ENCODE data around the gene MEIOB. TPM values are rescaled to one million over a fixed set of nuclear protein-coding genes. Genes with fewer than 3 reads are reported as not detected.

Gene MEIOB
- polyA plus RNA-seq, 1 donor (not counting 4 experiments of a cell fraction or from before 2014, with no cell fraction given): not detected

DNA sequence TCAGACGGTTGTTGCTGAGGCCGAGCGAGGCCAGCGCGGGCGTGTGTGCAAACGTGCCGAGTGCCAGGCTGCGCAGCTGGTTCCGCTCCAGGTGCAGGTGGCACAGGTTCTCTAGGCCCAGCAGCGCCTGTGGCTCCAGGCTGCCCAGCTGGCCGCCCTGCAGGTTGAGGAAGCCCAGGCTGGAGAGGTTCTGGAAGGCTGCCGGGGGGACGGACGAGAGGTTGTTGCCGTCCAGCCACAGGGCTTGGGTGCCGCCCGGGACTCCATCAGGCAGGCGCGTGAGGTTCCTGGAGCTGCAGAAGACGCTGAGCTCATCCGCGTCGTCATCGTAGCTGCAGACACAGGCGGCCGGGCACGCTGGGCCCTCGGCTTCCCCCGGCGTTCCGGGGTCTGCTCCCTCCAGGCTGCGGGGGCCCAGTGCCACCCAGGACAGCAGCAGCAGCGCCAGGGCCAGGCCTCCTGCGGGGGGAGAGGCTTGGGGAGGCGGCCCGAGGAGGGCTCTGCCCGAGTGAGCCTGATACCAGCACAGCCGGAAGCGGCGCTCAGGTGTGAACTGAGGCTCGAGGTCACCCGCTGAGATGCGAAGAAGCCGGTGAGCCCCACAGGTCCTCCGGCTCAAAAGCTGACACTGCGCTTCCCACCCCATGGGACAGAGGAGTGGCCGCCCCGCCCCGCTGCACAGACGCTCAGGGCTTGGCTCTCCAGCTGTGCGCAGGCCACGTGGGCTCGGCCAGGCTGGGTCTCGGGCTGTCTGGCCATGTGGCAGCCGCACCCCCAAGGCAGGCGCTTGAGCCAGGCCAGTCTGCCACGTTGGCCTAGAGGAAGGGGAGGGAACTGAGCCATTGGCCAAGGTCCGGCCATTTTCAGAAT, 79.8 kb downstream of the MEIOB start:
- H3K9me1 ChIP-seq (ENCODE audit: control insufficient read depth, extremely low read depth, insufficient read depth, low read length): no peaks in the 10 kb centered on the region
- H3K9me3 ChIP-seq (ENCODE audit: control insufficient read depth, low read depth, low read length): no peaks in the 10 kb centered on the region
- H3K9ac ChIP-seq (ENCODE audit: control insufficient read depth, extremely low read depth, insufficient read depth, low read length): no peak overlapping the region
- FAIRE-seq (no peak), DNase-seq (ENCODE audit: low read depth, low spot score) (no peak)
- TF ChIP-seq EZH2 (IDR thresholded peaks at IDR 0.05; ENCODE audit: low read length): no peak
- TF ChIP-seq, protein P1, sequence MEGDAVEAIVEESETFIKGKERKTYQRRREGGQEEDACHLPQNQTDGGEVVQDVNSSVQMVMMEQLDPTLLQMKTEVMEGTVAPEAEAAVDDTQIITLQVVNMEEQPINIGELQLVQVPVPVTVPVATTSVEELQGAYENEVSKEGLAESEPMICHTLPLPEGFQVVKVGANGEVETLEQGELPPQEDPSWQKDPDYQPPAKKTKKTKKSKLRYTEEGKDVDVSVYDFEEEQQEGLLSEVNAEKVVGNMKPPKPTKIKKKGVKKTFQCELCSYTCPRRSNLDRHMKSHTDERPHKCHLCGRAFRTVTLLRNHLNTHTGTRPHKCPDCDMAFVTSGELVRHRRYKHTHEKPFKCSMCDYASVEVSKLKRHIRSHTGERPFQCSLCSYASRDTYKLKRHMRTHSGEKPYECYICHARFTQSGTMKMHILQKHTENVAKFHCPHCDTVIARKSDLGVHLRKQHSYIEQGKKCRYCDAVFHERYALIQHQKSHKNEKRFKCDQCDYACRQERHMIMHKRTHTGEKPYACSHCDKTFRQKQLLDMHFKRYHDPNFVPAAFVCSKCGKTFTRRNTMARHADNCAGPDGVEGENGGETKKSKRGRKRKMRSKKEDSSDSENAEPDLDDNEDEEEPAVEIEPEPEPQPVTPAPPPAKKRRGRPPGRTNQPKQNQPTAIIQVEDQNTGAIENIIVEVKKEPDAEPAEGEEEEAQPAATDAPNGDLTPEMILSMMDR (optimal IDR thresholded peaks at IDR 0.05 in 1 of 3, IDR thresholded peaks at IDR 0.05 in 1 of 3, conservative IDR thresholded peaks at IDR 0.05 in 1 of 3; ENCODE audit: extremely low read depth in 1 of 3, insufficient read depth in 2 of 3, low read length in 3 of 3): no peak
- H3K4me2 ChIP-seq (ENCODE audit: control insufficient read depth, extremely low read depth, insufficient read depth, low read depth, low read length): no peak overlapping the region
- dilution Hi-C loops (cut with MboI; ENCODE audit: extremely low pct_ligation_motif_present, low sequenced_read_pairs): no loop called here
- H2AFZ ChIP-seq (ENCODE audit: control insufficient read depth, low read length): no peak overlapping the region
- H3K36me3 ChIP-seq (ENCODE audit: control insufficient read depth in 2 of 2, extremely low read depth in 1 of 2, insufficient read depth in 2 of 2, low read length in 2 of 2): peaks cover 0 to 8% of the 10 kb centered on the region in 2 experiments
- peaks cover 3% of the 10 kb centered on the region for H4K20me1 ChIP-seq (ENCODE audit: control insufficient read depth, extremely low read depth, insufficient read depth, low read length)
- H3K27me3 ChIP-seq (ENCODE audit: control insufficient read depth, extremely low read depth, insufficient read depth, low read length): no peaks in the 10 kb centered on the region
- no peak overlapping the region for H3K4me3 ChIP-seq (ENCODE audit: control insufficient read depth in 2 of 3, extremely low read depth in 1 of 3, insufficient read depth in 2 of 3, low read depth in 1 of 3, low read length in 3 of 3)
- no peak overlapping the region for H3K27ac ChIP-seq (ENCODE audit: control insufficient read depth, insufficient read depth, low read length)
- peaks cover 7% of the 10 kb centered on the region for H3K79me2 ChIP-seq (ENCODE audit: control insufficient read depth, insufficient read depth, low read length)
- H3K4me1 ChIP-seq (ENCODE audit: control insufficient read depth, extremely low read depth, insufficient read depth, low read length): peaks cover 15% of the 10 kb centered on the region

DNA sequence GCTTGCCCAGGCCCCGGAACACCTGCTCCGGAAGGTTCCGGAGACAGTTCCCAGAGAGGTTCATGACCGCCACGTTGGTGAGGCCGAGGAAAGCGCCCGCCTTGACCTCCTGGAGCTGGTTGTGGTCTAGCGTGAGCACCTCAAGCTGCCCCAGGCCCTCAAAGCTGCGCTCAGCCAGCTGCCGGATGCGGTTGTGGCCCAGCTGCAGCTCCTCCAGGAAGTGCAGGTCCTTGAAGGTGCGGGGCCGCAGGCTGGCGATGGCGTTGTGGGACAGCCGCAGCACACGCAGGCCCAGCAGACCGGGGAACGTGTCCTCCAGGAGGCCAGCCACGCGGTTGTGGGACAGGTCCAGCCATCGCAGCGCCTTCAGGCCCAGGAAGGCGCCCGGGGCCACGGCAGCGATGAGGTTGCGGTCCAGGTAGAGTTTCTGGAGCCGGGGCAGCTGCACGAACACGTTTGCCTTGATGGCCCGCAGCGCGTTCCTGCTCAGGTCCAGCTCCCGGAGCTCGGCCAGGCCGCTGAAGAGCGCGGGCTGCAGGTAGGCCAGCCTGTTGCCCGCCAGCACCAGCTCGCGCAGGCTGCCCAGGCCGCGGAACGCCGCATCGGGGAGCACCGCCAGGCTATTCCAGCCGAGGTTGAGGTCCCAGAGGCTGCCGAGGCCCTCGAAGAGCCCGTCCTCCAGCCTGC, 80.6 kb downstream of the MEIOB start:
- dilution Hi-C loops (cut with MboI; ENCODE audit: extremely low pct_ligation_motif_present, low sequenced_read_pairs): no loop called here
- no peak for DNase-seq (ENCODE audit: low read depth, low spot score)
- Histone ChIP-seq H3K4me1 (ENCODE audit: control insufficient read depth, extremely low read depth, insufficient read depth, low read length) (peaks cover 15% of the 10 kb centered on the region), H3K27ac (ENCODE audit: control insufficient read depth, insufficient read depth, low read length) (no peak overlapping the region), H3K9me3 (ENCODE audit: control insufficient read depth, low read depth, low read length) (no peaks in the 10 kb centered on the region), H3K9me1 (ENCODE audit: control insufficient read depth, extremely low read depth, insufficient read depth, low read length) (no peaks in the 10 kb centered on the region), H3K4me3 (ENCODE audit: control insufficient read depth in 2 of 3, extremely low read depth in 1 of 3, insufficient read depth in 2 of 3, low read depth in 1 of 3, low read length in 3 of 3) (no peak overlapping the region), H3K9ac (ENCODE audit: control insufficient read depth, extremely low read depth, insufficient read depth, low read length) (no peak overlapping the region), H4K20me1 (ENCODE audit: control insufficient read depth, extremely low read depth, insufficient read depth, low read length) (peaks cover 3% of the 10 kb centered on the region), H3K4me2 (ENCODE audit: control insufficient read depth, extremely low read depth, insufficient read depth, low read depth, low read length) (no peak overlapping the region), H3K36me3 (ENCODE audit: control insufficient read depth in 2 of 2, extremely low read depth in 1 of 2, insufficient read depth in 2 of 2, low read length in 2 of 2) (peaks cover 0 to 11% of the 10 kb centered on the region in 2 experiments), H3K27me3 (ENCODE audit: control insufficient read depth, extremely low read depth, insufficient read depth, low read length) (no peaks in the 10 kb centered on the region), H3K79me2 (ENCODE audit: control insufficient read depth, insufficient read depth, low read length) (peaks cover 14% of the 10 kb centered on the region), H2AFZ (ENCODE audit: control insufficient read depth, low read length) (no peak overlapping the region)
- no peak for FAIRE-seq
- TF ChIP-seq EZH2 (IDR thresholded peaks at IDR 0.05; ENCODE audit: low read length): no peak
- TF ChIP-seq, protein P1 (optimal IDR thresholded peaks at IDR 0.05 in 1 of 3, IDR thresholded peaks at IDR 0.05 in 1 of 3, conservative IDR thresholded peaks at IDR 0.05 in 1 of 3; ENCODE audit: extremely low read depth in 1 of 3, insufficient read depth in 2 of 3, low read length in 3 of 3): no peak

Data from keratinocyte (primary cell).